Activated CD4-positive, CD25-positive, alpha-beta regulatory T cell (primary cell): ENCODE data around the gene TIMM9.
A peak's percentile ranks its signal among the peaks of the same experiment; 100 is the strongest.
"Not testable (repeated sequence)": the region's sequence is repeated elsewhere in the genome, so short reads cannot be mapped to it uniquely, and the experiment has no call there.

Source experiments
- DNase-seq, 4 experiments: peaks; one replicate each; lab custom pipeline; 2025; lab: John Stamatoyannopoulos, UW

Gene TIMM9

GRCh38 chr14:58398495-58398894, 28.8 kb downstream of the TIMM9 start:
- DNase-seq, result no peak

GRCh38 chr14:58397156-58397555, 30.2 kb downstream of the TIMM9 start:
- no peak for DNase-seq

DNA sequence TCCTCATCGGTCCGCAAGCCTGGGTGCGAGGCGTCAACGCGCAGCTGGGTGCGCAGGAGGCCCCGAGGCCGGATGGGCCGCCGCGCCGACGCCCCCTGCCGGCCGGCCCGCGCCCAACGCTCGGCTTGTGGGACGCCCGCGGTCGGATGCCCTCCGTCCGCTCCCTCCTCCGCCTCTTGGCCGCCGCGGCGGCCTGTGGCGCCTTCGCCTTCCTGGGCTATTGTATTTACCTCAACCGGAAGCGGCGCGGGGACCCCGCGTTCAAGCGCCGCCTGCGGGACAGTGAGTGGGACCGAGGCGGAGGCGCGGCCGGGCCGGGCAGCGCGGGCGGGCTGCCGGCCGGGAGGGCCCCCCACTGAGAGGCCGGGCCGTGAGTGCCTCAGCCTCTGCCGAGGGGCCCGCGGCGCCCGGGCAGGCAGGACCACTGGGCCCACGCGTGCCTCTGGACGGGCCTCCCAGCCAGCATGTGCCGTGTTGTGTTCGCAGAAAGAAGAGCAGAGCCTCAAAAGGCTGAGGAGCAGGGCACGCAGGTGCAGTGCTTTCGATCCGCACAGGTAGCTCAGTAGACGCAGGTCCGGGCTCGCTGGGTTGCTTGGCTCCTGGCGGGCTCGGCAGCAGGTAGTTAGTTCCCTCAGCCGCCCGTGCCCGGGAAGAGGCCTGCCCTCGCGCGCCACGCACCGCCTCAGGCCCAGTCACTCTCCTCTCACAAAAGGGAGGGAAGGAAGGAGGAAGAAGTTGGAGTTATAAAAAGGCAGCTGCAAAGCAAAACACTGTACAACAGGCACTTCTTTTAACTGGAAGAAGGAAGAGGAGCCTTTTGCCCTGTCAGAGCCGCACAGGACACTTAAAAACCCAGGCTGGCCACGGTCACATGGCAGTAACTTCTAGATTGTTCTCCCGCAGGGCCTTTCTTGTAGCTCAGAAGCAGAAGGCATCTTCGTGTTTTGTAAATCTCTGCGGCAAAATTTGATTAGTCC, 31.2 kb downstream of the TIMM9 start, which contains the start of gene TOMM20L:
TSS of gene TOMM20L (plus strand) at position 119 of the 977 bp plus-strand sequence. CDS start at position 147, 28 bp downstream.
- DNase-seq, result peak; percentile 44 to 70 (median 59)

GRCh38 chr14:58395562-58395811, 31.8 kb downstream of the TIMM9 start:
- no peak for DNase-seq

DNA sequence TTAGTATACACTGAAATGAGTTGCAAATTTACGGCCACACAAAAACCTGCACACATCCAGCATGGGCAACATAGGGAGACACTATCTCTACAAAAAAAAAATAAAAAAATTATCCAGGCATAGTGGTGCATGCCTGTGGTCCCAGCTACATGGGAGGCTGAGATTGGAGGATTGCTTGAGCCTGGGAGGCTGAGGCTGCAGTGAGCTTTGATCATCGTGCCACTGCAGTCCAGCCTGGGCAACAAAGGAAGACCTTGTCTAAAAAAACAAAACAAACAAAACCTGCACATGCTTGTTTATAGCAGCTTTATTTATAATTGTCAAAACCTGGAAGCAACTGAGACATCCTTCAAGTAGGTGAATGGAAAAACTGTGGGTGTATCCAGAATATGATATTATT, 36.5 kb downstream of the TIMM9 start:
- DNase-seq, result no peak

DNA sequence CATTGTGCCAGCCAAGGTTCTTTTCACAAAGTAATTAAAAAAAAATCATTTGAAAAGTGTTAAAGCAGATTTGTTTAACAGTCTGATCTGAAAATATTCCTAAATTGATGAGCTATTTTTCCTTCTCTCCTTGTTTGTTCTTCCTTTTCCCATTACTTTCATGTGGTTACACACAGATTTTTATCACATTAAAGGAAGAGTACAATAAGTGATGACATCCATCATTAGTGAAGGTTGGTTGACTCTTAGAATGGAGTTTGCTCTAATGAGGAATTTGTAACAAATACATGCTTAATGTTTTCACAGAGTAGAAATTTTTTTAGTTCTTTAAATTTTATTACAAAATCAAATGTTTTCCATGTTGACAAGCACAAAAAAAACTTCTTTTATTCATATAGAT, 50.5 kb downstream of the TIMM9 start:
- no peak for DNase-seq

GRCh38 chr14:58368956-58369355, 58.4 kb downstream of the TIMM9 start:
- DNase-seq, result no peak

DNA sequence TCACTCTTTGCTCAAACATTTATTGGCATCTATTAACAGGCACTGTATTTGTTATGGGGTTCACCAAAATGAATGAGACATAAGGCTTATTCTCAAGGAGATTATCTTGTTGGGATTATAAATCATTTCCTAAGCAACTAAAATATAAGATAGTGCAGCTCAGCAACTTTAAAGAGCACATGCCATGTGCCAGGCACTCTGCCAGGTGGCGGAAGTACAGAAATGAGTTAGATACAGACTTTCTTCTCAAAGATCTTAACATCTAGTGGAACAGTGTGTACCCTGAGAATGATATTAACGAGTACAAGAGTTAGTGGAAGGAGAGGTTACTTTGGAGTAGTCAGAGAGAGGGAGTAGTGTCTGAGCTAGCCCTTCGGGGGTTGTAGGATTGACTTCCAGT, 60.0 kb downstream of the TIMM9 start:
- no peak for DNase-seq

DNA sequence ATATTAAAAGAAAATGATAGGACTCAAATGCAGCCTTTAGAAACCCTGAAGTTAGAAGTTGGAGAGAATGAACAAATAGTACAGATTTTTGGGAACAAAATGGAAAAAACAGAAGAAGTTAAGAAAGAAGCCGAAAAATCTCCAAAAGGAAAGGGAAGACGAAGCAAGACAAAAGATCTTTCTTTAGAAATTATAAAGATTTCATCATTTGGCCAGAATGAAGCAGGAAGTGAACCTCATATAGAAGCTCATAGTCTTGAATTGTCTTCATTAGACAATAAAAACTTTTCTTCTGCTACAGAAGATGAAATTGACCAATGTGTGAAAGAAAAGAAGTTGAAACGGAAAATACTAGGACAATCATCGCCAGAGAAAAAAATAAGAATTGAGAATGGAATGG, 63.0 kb downstream of the TIMM9 start:
- no peak for DNase-seq

DNA sequence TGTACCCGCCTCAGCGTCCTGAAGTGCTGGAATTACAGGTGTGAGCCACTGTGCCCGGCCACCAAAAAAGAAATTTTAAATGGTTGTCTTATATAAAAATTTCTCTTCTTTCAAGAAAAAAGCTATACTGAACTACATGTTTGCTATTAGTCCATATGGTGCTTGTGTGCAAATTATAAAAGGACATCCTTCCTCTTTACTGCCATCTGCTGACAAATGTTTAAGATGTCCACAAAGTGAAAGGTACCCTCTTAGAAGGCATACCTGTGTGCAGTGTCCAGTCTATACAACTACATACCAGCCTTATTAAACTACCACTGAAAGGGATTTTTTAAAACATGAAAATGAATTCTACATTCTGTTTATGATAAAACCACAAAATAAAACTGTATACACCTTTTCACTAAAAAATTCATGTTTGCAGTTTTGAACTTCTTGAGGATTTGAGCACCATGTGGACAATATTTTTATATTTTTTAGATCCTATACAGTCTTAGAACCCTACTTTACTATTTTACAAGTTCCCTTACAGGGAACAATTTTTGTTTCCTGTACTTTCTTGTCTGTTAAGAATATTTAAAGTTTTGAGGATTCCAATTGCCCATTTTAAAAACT, 64.4 kb downstream of the TIMM9 start:
- no peak for DNase-seq

DNA sequence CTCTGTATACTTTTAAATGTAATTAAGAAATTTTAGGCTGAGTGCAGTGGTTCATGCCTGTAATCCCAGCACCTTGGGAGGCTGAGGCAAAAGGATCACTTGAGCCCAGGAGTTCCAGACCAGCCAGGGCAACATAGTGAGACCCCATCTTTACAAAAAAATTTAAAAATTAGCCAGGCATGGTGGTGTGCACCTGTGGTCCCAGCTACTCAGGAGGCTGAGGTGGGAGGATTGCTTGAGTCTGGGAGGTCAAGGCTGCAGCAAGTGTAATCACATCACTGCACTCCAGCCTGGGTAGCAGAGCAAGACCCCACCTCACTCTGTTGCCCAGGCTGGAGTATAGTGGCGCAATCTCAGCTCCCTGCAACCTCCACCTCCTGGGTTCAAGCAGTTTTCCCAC, 65.1 kb downstream of the TIMM9 start:
- DNase-seq, result not testable (repeated sequence)
